ENCODE measurements around the gene IGSF9.
A peak's percentile ranks its signal among the peaks of the same experiment; 100 is the strongest.

Gene IGSF9

GRCh38 chr1:159946242-159947187 is 1.1 kb upstream of the IGSF9 start:
- Histone ChIP-seq H3K36me3 (ENCODE audit: control insufficient read depth, insufficient read depth, low read length) (no peaks in the 10 kb centered on the region), H3K4me1 (ENCODE audit: control insufficient read depth, insufficient read depth, low read length) (peaks cover 19% of the 10 kb centered on the region), H3K9me3 (ENCODE audit: control insufficient read depth, insufficient read depth, low read depth, low read length) (no peaks in the 10 kb centered on the region), H3K27ac (ENCODE audit: low read depth, low read length) (no peak overlapping the region), H3K27me3 (ENCODE audit: control insufficient read depth, insufficient read depth, low read length) (peaks cover 10% of the 10 kb centered on the region), H3K9ac (ENCODE audit: low read length) (peak overlapping the region; percentile 68), H3K4me3 (ENCODE audit: low read depth, low read length) (peak overlapping the region; percentile 75)

- Histone ChIP-seq H3K27ac (ENCODE audit: low read depth, low read length) (no peak overlapping the region), H3K9me3 (ENCODE audit: control insufficient read depth, insufficient read depth, low read depth, low read length) (no peaks in the 10 kb centered on the region), H3K36me3 (ENCODE audit: control insufficient read depth, insufficient read depth, low read length) (no peaks in the 10 kb centered on the region; the same call in 1 of the 2 replicates), H3K4me1 (ENCODE audit: control insufficient read depth, insufficient read depth, low read length) (peaks cover 25% of the 10 kb centered on the region), H3K27me3 (ENCODE audit: control insufficient read depth, insufficient read depth, low read length) (peaks cover 7% of the 10 kb centered on the region; the same call in 1 of the 2 replicates), H3K9ac (ENCODE audit: low read length) (peak overlapping the region; percentile 5), H3K4me3 (ENCODE audit: low read depth, low read length) (peak overlapping the region; percentile 75)
These were observed 574 bp downstream of the IGSF9 start for GRCh38 chr1:159944623-159945455.

GRCh38 chr1:159943908-159944622 is 1.3 kb downstream of the IGSF9 start:
- no peak overlapping the region for H3K27ac ChIP-seq (ENCODE audit: low read depth, low read length)
- H3K4me3 ChIP-seq (ENCODE audit: low read depth, low read length), result no peak overlapping the region
- H3K9ac ChIP-seq (ENCODE audit: low read length), result no peak overlapping the region
- peaks cover 7% of the 10 kb centered on the region; the same call in 1 of the 2 replicates for H3K27me3 ChIP-seq (ENCODE audit: control insufficient read depth, insufficient read depth, low read length)
- no peaks in the 10 kb centered on the region; the same call in 1 of the 2 replicates for H3K36me3 ChIP-seq (ENCODE audit: control insufficient read depth, insufficient read depth, low read length)
- H3K4me1 ChIP-seq (ENCODE audit: control insufficient read depth, insufficient read depth, low read length), result peaks cover 25% of the 10 kb centered on the region
- H3K9me3 ChIP-seq (ENCODE audit: control insufficient read depth, insufficient read depth, low read depth, low read length), result no peaks in the 10 kb centered on the region

- Histone ChIP-seq H3K36me3 (ENCODE audit: control insufficient read depth, insufficient read depth, low read length) (no peaks in the 10 kb centered on the region; the same call in 1 of the 2 replicates), H3K4me1 (ENCODE audit: control insufficient read depth, insufficient read depth, low read length) (peaks cover 25% of the 10 kb centered on the region), H3K27ac (ENCODE audit: low read depth, low read length) (no peak overlapping the region), H3K27me3 (ENCODE audit: control insufficient read depth, insufficient read depth, low read length) (peaks cover 7% of the 10 kb centered on the region; the same call in 1 of the 2 replicates), H3K9me3 (ENCODE audit: control insufficient read depth, insufficient read depth, low read depth, low read length) (no peaks in the 10 kb centered on the region), H3K4me3 (ENCODE audit: low read depth, low read length) (no peak overlapping the region), H3K9ac (ENCODE audit: low read length) (no peak overlapping the region)
These were observed 2.2 kb downstream of the IGSF9 start for GRCh38 chr1:159943278-159943640.

DNA sequence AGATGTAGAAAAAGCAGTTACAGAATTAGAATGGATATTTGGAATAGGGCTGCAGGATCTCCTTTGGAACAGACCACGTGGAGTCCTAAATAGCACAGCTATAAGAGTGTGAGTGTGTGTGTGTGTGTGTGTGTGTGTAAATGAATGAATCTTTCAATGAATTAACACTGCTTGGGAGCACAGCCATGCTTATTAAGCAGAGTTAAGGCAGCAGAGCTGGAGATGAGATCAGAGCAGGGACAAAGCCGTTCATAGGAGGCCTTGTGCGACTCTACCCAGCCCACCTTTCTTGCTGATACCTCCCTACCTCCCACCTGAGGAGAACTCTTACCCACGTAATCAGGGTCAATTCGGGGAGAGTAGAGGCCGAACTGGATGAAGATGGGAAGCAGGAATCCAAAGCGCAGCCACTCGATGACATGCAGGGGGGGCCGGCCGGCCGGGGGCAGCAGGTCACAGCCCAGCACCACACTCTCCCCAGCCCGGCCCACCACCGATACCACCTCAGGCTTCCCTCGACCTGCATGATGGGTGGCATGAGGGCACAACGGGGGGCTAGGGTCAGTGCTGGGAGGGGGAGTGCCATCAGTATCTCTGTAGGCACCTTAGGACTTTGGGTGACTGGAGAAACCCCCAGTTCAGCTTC is 2.7 kb downstream of the IGSF9 start:
- Histone ChIP-seq H3K9me3 (ENCODE audit: control insufficient read depth, insufficient read depth, low read depth, low read length) (no peaks in the 10 kb centered on the region), H3K9ac (ENCODE audit: low read length) (no peak overlapping the region), H3K4me1 (ENCODE audit: control insufficient read depth, insufficient read depth, low read length) (peaks cover 27% of the 10 kb centered on the region), H3K4me3 (ENCODE audit: low read depth, low read length) (no peak overlapping the region), H3K36me3 (ENCODE audit: control insufficient read depth, insufficient read depth, low read length) (no peaks in the 10 kb centered on the region; the same call in 1 of the 2 replicates), H3K27ac (ENCODE audit: low read depth, low read length) (no peak overlapping the region), H3K27me3 (ENCODE audit: control insufficient read depth, insufficient read depth, low read length) (peaks cover 7% of the 10 kb centered on the region; the same call in 1 of the 2 replicates)

- Histone ChIP-seq H3K36me3 (ENCODE audit: control insufficient read depth, insufficient read depth, low read length) (no peaks in the 10 kb centered on the region; the same call in 1 of the 2 replicates), H3K27ac (ENCODE audit: low read depth, low read length) (no peak overlapping the region), H3K27me3 (ENCODE audit: control insufficient read depth, insufficient read depth, low read length) (peaks cover 7% of the 10 kb centered on the region; the same call in 1 of the 2 replicates), H3K4me3 (ENCODE audit: low read depth, low read length) (no peak overlapping the region), H3K4me1 (ENCODE audit: control insufficient read depth, insufficient read depth, low read length) (peaks cover 36% of the 10 kb centered on the region), H3K9ac (ENCODE audit: low read length) (no peak overlapping the region), H3K9me3 (ENCODE audit: control insufficient read depth, insufficient read depth, low read depth, low read length) (no peaks in the 10 kb centered on the region)
These were observed 3.5 kb downstream of the IGSF9 start for GRCh38 chr1:159941591-159942560.

DNA sequence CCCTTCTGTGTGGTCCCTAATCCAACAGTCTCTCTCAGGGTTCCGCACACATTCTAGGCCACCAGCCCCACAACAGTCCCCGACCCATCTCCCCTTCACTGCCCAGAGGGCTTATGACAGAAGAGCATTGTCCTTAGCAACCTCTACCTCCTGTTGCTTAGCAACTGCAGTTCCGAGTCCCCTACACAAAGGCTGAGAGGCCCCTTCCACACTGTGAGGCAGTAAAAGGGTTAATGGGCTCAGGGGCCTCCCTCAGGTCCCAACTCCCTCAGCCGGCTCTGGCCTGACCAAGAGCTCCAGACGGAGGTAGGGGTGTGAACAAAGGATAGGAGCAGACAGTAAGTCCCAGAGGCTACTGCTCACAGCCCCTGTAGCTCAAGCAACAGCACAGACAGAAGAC is 4.3 kb downstream of the IGSF9 start:
- Histone ChIP-seq H3K27me3 (ENCODE audit: control insufficient read depth, insufficient read depth, low read length) (peaks cover 7% of the 10 kb centered on the region; the same call in 1 of the 2 replicates), H3K4me1 (ENCODE audit: control insufficient read depth, insufficient read depth, low read length) (peaks cover 37% of the 10 kb centered on the region), H3K27ac (ENCODE audit: low read depth, low read length) (no peak overlapping the region), H3K36me3 (ENCODE audit: control insufficient read depth, insufficient read depth, low read length) (no peaks in the 10 kb centered on the region; the same call in 1 of the 2 replicates), H3K9ac (ENCODE audit: low read length) (no peak overlapping the region), H3K4me3 (ENCODE audit: low read depth, low read length) (no peak overlapping the region), H3K9me3 (ENCODE audit: control insufficient read depth, insufficient read depth, low read depth, low read length) (no peaks in the 10 kb centered on the region)

DNA sequence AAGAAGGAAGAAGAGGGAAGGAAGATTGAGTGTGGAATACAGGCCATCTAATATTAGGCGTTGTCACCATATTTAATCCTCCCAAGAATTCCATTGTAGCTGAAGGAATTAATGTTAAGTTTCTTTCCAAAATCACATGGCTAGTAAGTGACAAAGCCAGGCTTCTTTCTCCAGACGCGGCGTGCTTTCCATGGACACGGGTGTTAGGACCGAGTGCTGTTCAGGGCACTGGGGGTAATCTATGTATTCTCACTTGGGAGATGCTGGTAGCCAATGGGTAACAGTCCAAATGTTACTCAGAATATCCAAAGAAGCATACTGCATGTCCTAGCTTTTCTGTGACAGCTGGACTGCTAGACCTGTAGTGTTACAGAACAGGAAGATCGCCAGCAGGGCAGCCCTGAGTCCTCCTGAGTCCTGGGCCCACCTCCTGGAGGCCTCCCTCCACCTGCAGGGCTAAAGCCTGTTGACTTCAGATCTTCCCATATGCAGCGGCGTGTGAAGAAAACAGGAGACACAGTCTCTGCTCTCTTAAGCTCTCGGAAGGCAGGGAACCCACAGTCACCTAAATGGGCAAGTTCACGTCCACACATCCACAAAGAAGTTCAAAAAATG is 5.3 kb downstream of the IGSF9 start:
- Histone ChIP-seq H3K9me3 (ENCODE audit: control insufficient read depth, insufficient read depth, low read depth, low read length) (no peaks in the 10 kb centered on the region), H3K27ac (ENCODE audit: low read depth, low read length) (no peak overlapping the region), H3K4me1 (ENCODE audit: control insufficient read depth, insufficient read depth, low read length) (peaks cover 38% of the 10 kb centered on the region), H3K9ac (ENCODE audit: low read length) (no peak overlapping the region), H3K4me3 (ENCODE audit: low read depth, low read length) (no peak overlapping the region), H3K36me3 (ENCODE audit: control insufficient read depth, insufficient read depth, low read length) (no peaks in the 10 kb centered on the region; the same call in 1 of the 2 replicates), H3K27me3 (ENCODE audit: control insufficient read depth, insufficient read depth, low read length) (peaks cover 7% of the 10 kb centered on the region; the same call in 1 of the 2 replicates)

DNA sequence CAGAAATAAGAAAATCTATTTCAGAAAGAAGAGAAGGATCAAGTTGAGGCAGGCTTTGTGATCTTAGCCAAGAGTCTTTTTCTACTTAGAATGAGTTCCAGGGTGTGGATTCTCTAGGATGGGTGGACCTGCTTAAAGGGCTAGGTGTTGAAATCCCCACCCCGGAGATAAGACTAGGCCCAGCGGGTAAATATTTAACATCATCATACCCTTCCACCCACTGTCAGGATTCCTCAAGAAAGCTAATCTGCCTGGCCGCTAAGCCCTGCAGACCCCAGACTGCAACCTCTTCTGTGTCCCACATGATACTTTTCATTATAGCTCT is 5.8 kb downstream of the IGSF9 start:
- H3K27ac ChIP-seq (ENCODE audit: low read depth, low read length), result no peak overlapping the region
- H3K4me1 ChIP-seq (ENCODE audit: control insufficient read depth, insufficient read depth, low read length), result peaks cover 35% of the 10 kb centered on the region
- peaks cover 2% of the 10 kb centered on the region; the same call in 1 of the 2 replicates for H3K27me3 ChIP-seq (ENCODE audit: control insufficient read depth, insufficient read depth, low read length)
- H3K4me3 ChIP-seq (ENCODE audit: low read depth, low read length), result no peak overlapping the region
- H3K9me3 ChIP-seq (ENCODE audit: control insufficient read depth, insufficient read depth, low read depth, low read length), result no peaks in the 10 kb centered on the region
- H3K9ac ChIP-seq (ENCODE audit: low read length), result no peak overlapping the region
- H3K36me3 ChIP-seq (ENCODE audit: control insufficient read depth, insufficient read depth, low read length), result peaks cover 3% of the 10 kb centered on the region

Measured in HUES6 (cell line).